ENCODE data around the gene MROH2A.

The MROH2A gene

DNA sequence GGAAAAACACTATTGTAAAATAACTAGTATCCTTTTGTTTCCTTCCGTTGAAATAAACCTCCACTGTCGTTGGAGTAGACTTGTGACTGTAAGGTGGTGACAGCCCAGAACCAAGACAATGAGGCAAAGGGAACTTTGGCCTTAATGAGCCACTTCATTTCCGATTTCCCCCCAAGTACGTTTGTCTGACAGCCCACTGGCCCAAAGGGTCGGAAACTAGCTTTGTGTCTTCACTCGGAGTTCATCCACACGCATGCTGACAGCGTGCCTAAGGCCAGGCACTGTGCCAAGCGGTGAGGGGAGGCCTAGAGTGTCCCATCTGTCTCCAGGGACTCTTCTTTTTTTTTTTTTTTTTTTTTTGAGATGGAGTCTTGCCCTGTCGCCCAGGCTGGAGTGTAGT lies 55.2 kb downstream of the MROH2A start:
- H3K9me3 ChIP-seq (ENCODE audit: insufficient read depth, low read depth, low read length), result peaks cover 3% of the 10 kb centered on the region
- no CpG with 5 or more reads among the region's 10 CpGs for WGBS (ENCODE audit: extremely low coverage, insufficient coverage, insufficient read length)

DNA sequence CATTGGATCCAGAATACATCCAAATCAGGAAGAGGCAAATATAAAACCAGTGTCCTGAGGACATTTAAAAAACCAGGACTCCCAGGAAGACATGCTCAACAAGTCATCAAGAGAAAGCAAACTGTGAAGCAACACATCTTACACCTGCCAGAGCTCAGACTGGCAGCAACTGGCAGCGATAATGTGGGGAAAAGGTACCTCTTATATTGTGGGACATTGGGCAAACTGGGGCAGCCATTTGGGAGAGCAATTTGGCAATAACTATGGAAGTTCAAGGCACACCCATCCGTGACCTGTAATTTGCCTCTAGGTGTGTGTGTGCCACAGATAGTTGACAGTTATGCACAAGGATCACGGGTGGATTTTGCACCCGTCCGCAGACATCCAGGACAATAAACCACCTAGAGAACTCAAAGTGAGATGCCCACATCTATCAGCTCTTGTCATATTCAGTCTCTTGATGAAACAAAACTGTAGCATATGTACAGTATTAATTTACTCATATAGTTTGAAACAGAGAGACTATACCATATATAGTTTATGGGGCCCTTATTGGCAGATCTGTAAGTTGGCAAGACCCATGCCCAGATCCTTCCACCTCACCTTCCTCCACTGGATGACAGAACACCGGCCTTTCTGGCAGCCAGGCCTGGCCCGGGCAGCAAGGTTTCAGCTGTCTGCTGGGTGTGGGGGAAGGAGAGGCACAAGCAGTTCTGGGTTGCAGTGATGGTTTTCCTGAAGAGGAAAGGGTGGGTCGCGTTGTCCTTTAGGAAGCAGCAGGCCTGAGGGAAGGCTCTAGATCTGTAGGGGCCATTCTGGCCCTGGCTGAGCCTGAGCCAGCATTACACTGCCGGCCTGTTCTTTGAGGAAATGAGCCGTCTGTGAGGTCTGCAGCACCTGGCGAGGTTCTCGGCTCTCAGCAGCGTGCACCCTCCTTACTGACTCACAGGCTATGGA lies 57.4 kb downstream of the MROH2A start:
- Histone ChIP-seq H3K9ac (ENCODE audit: low read length) (no peak overlapping the region), H4K8ac (ENCODE audit: low read depth, low read length) (no peak overlapping the region), H3K79me1 (ENCODE audit: low read length) (no peaks in the 10 kb centered on the region), H3K36me3 (ENCODE audit: control insufficient read depth in 1 of 2, insufficient read depth in 2 of 2, low read length in 2 of 2) (peaks cover 35 to 46% of the 10 kb centered on the region in 2 experiments), H3K79me2 (ENCODE audit: control insufficient read depth, insufficient read depth, low read length, poor library complexity) (no peaks in the 10 kb centered on the region), H2AK5ac (ENCODE audit: low read length) (no peak overlapping the region), H3K18ac (ENCODE audit: low read length) (no peak overlapping the region), H2BK5ac (ENCODE audit: low read depth, low read length, poor library complexity) (no peak overlapping the region), H3K27ac (ENCODE audit: low read depth, low read length) (no peak overlapping the region), H2BK12ac (ENCODE audit: low read length) (no peak overlapping the region), H3K4me2 (ENCODE audit: low read length) (no peak overlapping the region), H4K12ac (ENCODE audit: low read depth, low read length) (no peak overlapping the region), H2BK120ac (ENCODE audit: insufficient read depth, low read length, poor library complexity) (no peak overlapping the region), H3K23ac (ENCODE audit: low read length) (no peak overlapping the region), H3K4ac (ENCODE audit: low read depth, low read length) (no peak overlapping the region), H3K4me1 (ENCODE audit: control insufficient read depth in 1 of 2, insufficient read depth in 2 of 2, low read length in 2 of 2) (no peaks in the 10 kb centered on the region), H3K9me3 (ENCODE audit: insufficient read depth, low read depth, low read length) (peaks cover 2% of the 10 kb centered on the region), H3K27me3 (ENCODE audit: insufficient read depth, low read length) (no peaks in the 10 kb centered on the region), H3K14ac (ENCODE audit: low read length) (no peak overlapping the region), H2AFZ (ENCODE audit: insufficient read depth, low read length, poor library complexity) (no peak overlapping the region), H3K4me3 (ENCODE audit: low read depth, low read length) (no peak overlapping the region), H4K91ac (ENCODE audit: low read depth, low read length) (no peak overlapping the region)
- DNase-seq, result no peak
- WGBS (ENCODE audit: extremely low coverage, insufficient coverage, insufficient read length), result no CpG with 5 or more reads among the region's 14 CpGs

More for the DNA sequence above, 55.2 kb downstream of the MROH2A start:
- no peak overlapping the region for H3K18ac ChIP-seq (ENCODE audit: low read length)
- no peak overlapping the region for H3K4me3 ChIP-seq (ENCODE audit: low read depth, low read length)
- peaks cover 19 to 26% of the 10 kb centered on the region in 2 experiments for H3K36me3 ChIP-seq (ENCODE audit: control insufficient read depth in 1 of 2, insufficient read depth in 2 of 2, low read length in 2 of 2)
- H2BK5ac ChIP-seq (ENCODE audit: low read depth, low read length, poor library complexity), result no peak overlapping the region
- no peak overlapping the region for H4K12ac ChIP-seq (ENCODE audit: low read depth, low read length)
- no peak overlapping the region for H3K27ac ChIP-seq (ENCODE audit: low read depth, low read length)
- no peaks in the 10 kb centered on the region for H3K79me1 ChIP-seq (ENCODE audit: low read length)
- H4K8ac ChIP-seq (ENCODE audit: low read depth, low read length), result no peak overlapping the region
- H4K91ac ChIP-seq (ENCODE audit: low read depth, low read length), result no peak overlapping the region
- H2AFZ ChIP-seq (ENCODE audit: insufficient read depth, low read length, poor library complexity), result no peak overlapping the region
- H3K79me2 ChIP-seq (ENCODE audit: control insufficient read depth, insufficient read depth, low read length, poor library complexity), result no peaks in the 10 kb centered on the region
- no peak overlapping the region for H3K9ac ChIP-seq (ENCODE audit: low read length)
- no peak overlapping the region for H2BK120ac ChIP-seq (ENCODE audit: insufficient read depth, low read length, poor library complexity)
- no peak overlapping the region for H3K23ac ChIP-seq (ENCODE audit: low read length)
- H3K4me2 ChIP-seq (ENCODE audit: low read length), result no peak overlapping the region
- H3K4me1 ChIP-seq (ENCODE audit: control insufficient read depth in 1 of 2, insufficient read depth in 2 of 2, low read length in 2 of 2), result no peaks in the 10 kb centered on the region
- DNase-seq, result no peak
- H3K27me3 ChIP-seq (ENCODE audit: insufficient read depth, low read length), result no peaks in the 10 kb centered on the region
- no peak overlapping the region for H3K4ac ChIP-seq (ENCODE audit: low read depth, low read length)
- no peak overlapping the region for H2AK5ac ChIP-seq (ENCODE audit: low read length)
- no peak overlapping the region for H3K14ac ChIP-seq (ENCODE audit: low read length)
- H2BK12ac ChIP-seq (ENCODE audit: low read length), result no peak overlapping the region

DNA sequence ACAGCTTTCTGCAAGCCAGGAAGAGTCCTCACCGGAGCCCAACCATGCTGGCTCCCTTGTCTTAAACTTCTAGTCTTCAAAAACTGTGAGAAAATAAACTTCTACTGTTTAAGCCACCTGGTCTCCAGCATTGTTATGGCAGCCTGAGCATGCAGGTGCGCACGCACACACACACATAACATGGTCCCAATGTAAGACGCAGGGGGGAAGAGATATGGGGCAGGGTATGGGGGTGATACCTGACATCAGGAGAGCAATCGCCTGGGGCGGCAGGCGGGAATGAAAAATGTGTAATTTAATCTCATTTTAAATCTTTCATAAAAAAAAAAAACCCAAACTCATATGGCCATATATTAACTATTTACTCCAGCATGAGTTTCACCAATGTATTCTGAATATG lies 58.2 kb downstream of the MROH2A start:
- no CpG with 5 or more reads among the region's 7 CpGs for WGBS (ENCODE audit: extremely low coverage, insufficient coverage, insufficient read length)
- H2AK5ac ChIP-seq (ENCODE audit: low read length), result no peak overlapping the region
- H3K14ac ChIP-seq (ENCODE audit: low read length), result no peak overlapping the region
- H3K4me1 ChIP-seq (ENCODE audit: control insufficient read depth in 1 of 2, insufficient read depth in 2 of 2, low read length in 2 of 2), result no peaks in the 10 kb centered on the region
- no peak overlapping the region for H3K4ac ChIP-seq (ENCODE audit: low read depth, low read length)
- H3K9ac ChIP-seq (ENCODE audit: low read length), result no peak overlapping the region
- no peaks in the 10 kb centered on the region for H3K79me2 ChIP-seq (ENCODE audit: control insufficient read depth, insufficient read depth, low read length, poor library complexity)
- no peak overlapping the region for H4K91ac ChIP-seq (ENCODE audit: low read depth, low read length)
- H3K4me3 ChIP-seq (ENCODE audit: low read depth, low read length), result no peak overlapping the region
- no peak overlapping the region for H3K23ac ChIP-seq (ENCODE audit: low read length)
- no peak overlapping the region for H4K12ac ChIP-seq (ENCODE audit: low read depth, low read length)
- H3K36me3 ChIP-seq (ENCODE audit: control insufficient read depth in 1 of 2, insufficient read depth in 2 of 2, low read length in 2 of 2), result peaks cover 42 to 55% of the 10 kb centered on the region in 2 experiments
- no peak for DNase-seq
- H3K27ac ChIP-seq (ENCODE audit: low read depth, low read length), result no peak overlapping the region
- no peak overlapping the region for H2BK5ac ChIP-seq (ENCODE audit: low read depth, low read length, poor library complexity)
- H4K8ac ChIP-seq (ENCODE audit: low read depth, low read length), result no peak overlapping the region
- no peaks in the 10 kb centered on the region for H3K27me3 ChIP-seq (ENCODE audit: insufficient read depth, low read length)
- no peak overlapping the region for H3K18ac ChIP-seq (ENCODE audit: low read length)
- H2AFZ ChIP-seq (ENCODE audit: insufficient read depth, low read length, poor library complexity), result no peak overlapping the region
- H3K4me2 ChIP-seq (ENCODE audit: low read length), result no peak overlapping the region
- peaks cover 2% of the 10 kb centered on the region for H3K9me3 ChIP-seq (ENCODE audit: insufficient read depth, low read depth, low read length)
- H2BK120ac ChIP-seq (ENCODE audit: insufficient read depth, low read length, poor library complexity), result no peak overlapping the region
- no peaks in the 10 kb centered on the region for H3K79me1 ChIP-seq (ENCODE audit: low read length)
- H2BK12ac ChIP-seq (ENCODE audit: low read length), result no peak overlapping the region

DNA sequence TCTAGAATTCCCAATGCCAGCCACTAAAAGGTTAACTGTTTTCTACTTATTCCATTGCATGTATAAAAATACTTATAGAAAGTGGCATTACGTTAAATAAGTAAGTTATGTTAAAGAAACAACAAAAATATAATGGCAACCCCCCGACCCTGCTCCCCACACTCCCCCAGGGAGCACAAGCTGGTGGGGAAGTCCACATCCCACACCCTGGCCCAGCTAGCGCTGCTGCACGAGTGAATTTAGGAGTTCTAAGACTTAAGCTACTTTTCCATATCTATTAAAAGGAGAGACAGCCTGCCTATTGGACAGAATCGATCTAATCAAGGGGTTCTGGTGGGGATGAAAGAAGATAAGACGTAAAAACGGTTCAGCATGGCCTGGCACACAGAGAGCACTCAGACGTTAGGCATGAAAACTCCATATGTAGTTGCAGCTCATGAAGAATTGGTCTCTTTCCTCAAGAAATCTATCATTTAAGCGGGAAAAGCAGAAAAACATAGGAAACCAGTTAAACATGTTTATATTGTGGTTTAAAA lies 59.6 kb downstream of the MROH2A start:
- no peak overlapping the region for H3K14ac ChIP-seq (ENCODE audit: low read length)
- H2AFZ ChIP-seq (ENCODE audit: insufficient read depth, low read length, poor library complexity), result no peak overlapping the region
- no peak for DNase-seq
- WGBS (ENCODE audit: extremely low coverage, insufficient coverage, insufficient read length), result no CpG with 5 or more reads among the region's 9 CpGs
- no peak overlapping the region for H2BK5ac ChIP-seq (ENCODE audit: low read depth, low read length, poor library complexity)
- H3K79me1 ChIP-seq (ENCODE audit: low read length), result no peaks in the 10 kb centered on the region
- no peaks in the 10 kb centered on the region for H3K4me1 ChIP-seq (ENCODE audit: control insufficient read depth in 1 of 2, insufficient read depth in 2 of 2, low read length in 2 of 2)
- H4K91ac ChIP-seq (ENCODE audit: low read depth, low read length), result no peak overlapping the region
- no peak overlapping the region for H3K27ac ChIP-seq (ENCODE audit: low read depth, low read length)
- H4K12ac ChIP-seq (ENCODE audit: low read depth, low read length), result no peak overlapping the region
- no peaks in the 10 kb centered on the region for H3K79me2 ChIP-seq (ENCODE audit: control insufficient read depth, insufficient read depth, low read length, poor library complexity)
- H2BK120ac ChIP-seq (ENCODE audit: insufficient read depth, low read length, poor library complexity), result no peak overlapping the region
- H3K36me3 ChIP-seq (ENCODE audit: control insufficient read depth in 1 of 2, insufficient read depth in 2 of 2, low read length in 2 of 2), result peaks cover 46 to 64% of the 10 kb centered on the region in 2 experiments
- no peak overlapping the region for H3K18ac ChIP-seq (ENCODE audit: low read length)
- H2BK12ac ChIP-seq (ENCODE audit: low read length), result no peak overlapping the region
- no peak overlapping the region for H3K4me3 ChIP-seq (ENCODE audit: low read depth, low read length)
- no peak overlapping the region for H3K9ac ChIP-seq (ENCODE audit: low read length)
- H3K27me3 ChIP-seq (ENCODE audit: insufficient read depth, low read length), result no peaks in the 10 kb centered on the region
- H2AK5ac ChIP-seq (ENCODE audit: low read length), result no peak overlapping the region
- H3K9me3 ChIP-seq (ENCODE audit: insufficient read depth, low read depth, low read length), result peaks cover 4% of the 10 kb centered on the region
- H3K23ac ChIP-seq (ENCODE audit: low read length), result no peak overlapping the region
- no peak overlapping the region for H3K4ac ChIP-seq (ENCODE audit: low read depth, low read length)
- no peak overlapping the region for H3K4me2 ChIP-seq (ENCODE audit: low read length)
- no peak overlapping the region for H4K8ac ChIP-seq (ENCODE audit: low read depth, low read length)
